Rectal smooth muscle tissue (tissue), 1 donor: ENCODE measurements around the gene RNASE12.
"Not testable (repeated sequence)": the region's sequence is repeated elsewhere in the genome, so short reads cannot be mapped to it uniquely, and the experiment has no call there.

Source experiments
- H3K27ac ChIP-seq: one replicate; pipeline ENCODE4 v1.7.0; 2013; ENCODE audit warnings: low read depth, low read length, inconsistent platforms
- H3K27me3 ChIP-seq: one replicate; pipeline ENCODE4 v1.7.0; 2013; ENCODE audit warnings: low read length; ENCODE audit not compliant: control insufficient read depth, insufficient read depth
- H3K36me3 ChIP-seq: one replicate; pipeline ENCODE4 v1.7.0; 2013; ENCODE audit warnings: low read length; ENCODE audit not compliant: control insufficient read depth, insufficient read depth
- H3K4me1 ChIP-seq: one replicate; pipeline ENCODE4 v1.7.0; 2013; ENCODE audit warnings: low read length; ENCODE audit not compliant: control insufficient read depth, insufficient read depth
- H3K4me3 ChIP-seq: one replicate; pipeline ENCODE4 v1.7.0; 2013; ENCODE audit warnings: low read length
- H3K9ac ChIP-seq: one replicate; pipeline ENCODE4 v1.7.0; 2013; ENCODE audit warnings: low read length

The RNASE12 gene

DNA sequence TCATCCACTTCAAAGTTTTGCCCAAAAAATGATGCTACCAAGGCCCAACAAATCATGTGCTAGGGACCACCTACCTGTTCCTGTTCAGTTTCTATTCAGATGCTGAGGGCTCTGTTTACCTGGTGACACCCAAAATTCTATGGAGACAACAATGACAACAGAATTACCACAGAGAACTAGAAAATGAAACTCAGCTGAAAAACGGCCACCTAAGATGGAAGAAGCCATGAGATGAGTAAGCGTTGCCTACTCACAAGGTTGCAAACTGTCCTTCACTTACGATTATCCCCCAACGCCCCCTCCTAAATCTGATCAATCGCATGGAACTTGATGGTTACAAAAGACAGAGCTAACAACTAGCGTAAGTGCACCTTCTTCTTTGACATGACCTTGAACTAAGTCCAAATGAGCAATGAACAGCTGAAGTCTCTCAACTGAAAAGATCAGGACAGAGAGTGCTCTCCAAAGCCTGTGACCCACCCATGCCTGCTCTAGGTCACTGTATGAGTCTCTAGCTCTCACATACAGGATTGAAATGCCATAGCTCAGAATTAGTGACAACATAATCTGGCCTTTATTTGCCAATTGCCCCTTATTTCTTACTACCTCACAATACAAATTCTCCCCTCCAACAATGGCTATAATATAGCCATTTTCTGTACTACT, 3.6 kb downstream of the RNASE12 start, which contains the start of gene RNASE11:
Gene RNASE11 (minus strand): TSS at position 513 of the 666 bp plus-strand sequence.
- H3K9ac ChIP-seq = no peak within 1 kb of the TSS

GRCh38 chr14:20583908-20584307, 7.3 kb downstream of the RNASE12 start:
- Histone ChIP-seq H3K36me3 (no peaks in the 10 kb centered on the region), H3K4me1 (no peaks in the 10 kb centered on the region), H3K27me3 (no peaks in the 10 kb centered on the region), H3K9ac (no peak overlapping the region), H3K27ac (no peak overlapping the region), H3K4me3 (no peak overlapping the region)

More for the DNA sequence above, 3.6 kb downstream of the RNASE12 start, which contains the start of gene RNASE11:
- H3K4me1 ChIP-seq = no peaks in the 10 kb centered on the region
- H3K27me3 ChIP-seq = peaks cover 3% of the 10 kb centered on the region
- no peak within 1 kb of the TSS for H3K4me3 ChIP-seq
- H3K36me3 ChIP-seq = no peaks in the 10 kb centered on the region
- no peak within 1 kb of the TSS for H3K27ac ChIP-seq

GRCh38 chr14:20583142-20583541, 8.0 kb downstream of the RNASE12 start:
- no peak overlapping the region for H3K4me3 ChIP-seq

GRCh38 chr14:20580242-20580641, 10.9 kb downstream of the RNASE12 start:
- H3K36me3 ChIP-seq = no peaks in the 10 kb centered on the region
- no peaks in the 10 kb centered on the region for H3K4me1 ChIP-seq
- H3K27me3 ChIP-seq = no peaks in the 10 kb centered on the region
- H3K4me3 ChIP-seq = no peak overlapping the region
- no peak overlapping the region for H3K27ac ChIP-seq
- H3K9ac ChIP-seq = no peak overlapping the region

More at GRCh38 chr14:20583142-20583541, 8.0 kb downstream of the RNASE12 start:
- Histone ChIP-seq H3K36me3 (no peaks in the 10 kb centered on the region), H3K27me3 (no peaks in the 10 kb centered on the region), H3K27ac (no peak overlapping the region), H3K4me1 (no peaks in the 10 kb centered on the region), H3K9ac (no peak overlapping the region)

GRCh38 chr14:20578784-20579502, 12.2 kb downstream of the RNASE12 start:
- no peak overlapping the region for H3K4me3 ChIP-seq
- H3K4me1 ChIP-seq = no peaks in the 10 kb centered on the region
- no peaks in the 10 kb centered on the region for H3K27me3 ChIP-seq
- H3K36me3 ChIP-seq = no peaks in the 10 kb centered on the region
- no peak overlapping the region for H3K9ac ChIP-seq
- H3K27ac ChIP-seq = no peak overlapping the region

- Histone ChIP-seq H3K4me1 (no peaks in the 10 kb centered on the region), H3K9ac (no peak overlapping the region), H3K27ac (no peak overlapping the region), H3K27me3 (no peaks in the 10 kb centered on the region), H3K36me3 (no peaks in the 10 kb centered on the region), H3K4me3 (no peak overlapping the region)
Observed at GRCh38 chr14:20578325-20578724, 12.9 kb downstream of the RNASE12 start.

GRCh38 chr14:20572382-20572990, 18.7 kb downstream of the RNASE12 start:
- H3K4me3 ChIP-seq, H3K27ac ChIP-seq, H3K36me3 ChIP-seq, H3K9ac ChIP-seq, H3K27me3 ChIP-seq, H3K4me1 ChIP-seq: not testable (repeated sequence)

DNA sequence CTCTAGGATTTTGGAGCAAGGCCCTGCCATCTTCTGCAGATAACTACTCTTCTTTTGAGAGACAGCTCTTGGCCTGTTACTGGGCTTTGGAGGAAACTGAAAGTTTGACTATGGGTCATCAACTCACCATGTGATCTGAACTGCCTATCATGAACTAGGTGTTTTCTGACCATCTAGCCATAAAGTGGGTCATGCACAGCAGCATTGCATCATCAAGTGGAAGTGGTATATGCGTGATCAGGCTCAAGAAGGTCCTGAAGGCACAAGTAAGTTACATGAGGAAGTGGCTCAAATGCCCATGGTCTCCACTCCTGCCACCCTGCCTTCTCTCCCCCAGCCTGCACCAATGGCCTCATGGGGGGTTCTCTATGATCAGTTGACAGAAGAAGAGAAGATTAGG, 20.5 kb downstream of the RNASE12 start:
- H3K4me1 ChIP-seq, H3K4me3 ChIP-seq, H3K27ac ChIP-seq, H3K9ac ChIP-seq, H3K27me3 ChIP-seq, H3K36me3 ChIP-seq: not testable (repeated sequence)

DNA sequence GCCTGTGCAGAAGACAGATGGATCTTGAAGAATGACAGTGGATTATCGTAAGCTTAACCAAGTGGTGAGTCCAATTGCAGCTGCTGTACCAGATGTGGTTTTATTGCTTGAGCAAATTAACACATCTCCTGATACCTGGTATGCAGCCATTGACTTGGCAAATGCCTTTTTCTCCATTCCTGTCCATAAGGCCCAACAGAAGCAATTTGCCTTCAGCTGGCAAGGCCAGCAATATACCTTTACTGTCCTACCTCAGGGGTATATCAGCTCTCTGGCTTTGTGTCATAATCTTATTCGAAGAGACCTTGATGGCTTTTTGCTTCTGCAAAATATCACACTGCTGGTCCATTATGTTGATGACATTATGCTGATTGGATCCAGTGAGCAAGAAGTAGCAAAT, 21.3 kb downstream of the RNASE12 start:
- not testable (repeated sequence) for H3K4me3 ChIP-seq, H3K4me1 ChIP-seq, H3K9ac ChIP-seq

GRCh38 chr14:20569066-20569465, 22.1 kb downstream of the RNASE12 start:
- Histone ChIP-seq H3K27me3 (no peaks in the 10 kb centered on the region), H3K36me3 (no peaks in the 10 kb centered on the region), H3K27ac (no peak overlapping the region), H3K4me3 (no peak overlapping the region), H3K4me1 (no peaks in the 10 kb centered on the region), H3K9ac (no peak overlapping the region)

More for the DNA sequence above, 21.3 kb downstream of the RNASE12 start:
- not testable (repeated sequence) for H3K36me3 ChIP-seq, H3K27me3 ChIP-seq, H3K27ac ChIP-seq

DNA sequence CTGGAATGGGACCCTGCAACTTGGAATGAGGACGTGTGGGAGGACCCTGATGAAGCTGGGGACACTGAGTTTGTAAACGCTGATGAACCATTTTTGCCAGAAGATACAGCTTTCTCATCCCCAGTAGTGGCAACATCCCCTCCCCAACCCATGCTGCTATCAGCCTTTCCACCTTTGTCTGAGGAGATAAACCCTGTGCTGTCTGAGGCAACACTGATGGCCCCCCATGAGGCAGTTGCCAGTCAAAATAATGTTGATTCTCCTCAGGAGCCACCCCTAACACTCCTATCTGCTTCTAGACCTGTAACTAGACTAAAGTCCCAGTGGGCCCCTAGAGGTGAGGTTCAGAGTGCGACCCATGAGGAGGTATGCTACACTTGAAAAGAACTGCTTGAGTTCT, 22.8 kb downstream of the RNASE12 start:
- Histone ChIP-seq H3K4me1 (no peaks in the 10 kb centered on the region), H3K27me3 (no peaks in the 10 kb centered on the region), H3K4me3 (no peak overlapping the region), H3K9ac (no peak overlapping the region), H3K27ac (no peak overlapping the region), H3K36me3 (no peaks in the 10 kb centered on the region)

- not testable (repeated sequence) for H3K27ac ChIP-seq, H3K4me3 ChIP-seq, H3K4me1 ChIP-seq, H3K27me3 ChIP-seq, H3K9ac ChIP-seq, H3K36me3 ChIP-seq
Observed at GRCh38 chr14:20567199-20567598, 24.0 kb downstream of the RNASE12 start.
